DMS53 treated with DMSO at 0.1 percent for 48 hours (cell line): Measurements from ENCODE around the gene GSDME.
"Not testable (repeated sequence)": the region's sequence is repeated elsewhere in the genome, so short reads cannot be mapped to it uniquely, and the experiment has no call there.

Experiments
- DNase-seq: peaks from one replicate; lab custom pipeline; 2025; ENCODE audit not compliant: unreplicated experiment; lab: John Stamatoyannopoulos, UW

The GSDME gene

DNA sequence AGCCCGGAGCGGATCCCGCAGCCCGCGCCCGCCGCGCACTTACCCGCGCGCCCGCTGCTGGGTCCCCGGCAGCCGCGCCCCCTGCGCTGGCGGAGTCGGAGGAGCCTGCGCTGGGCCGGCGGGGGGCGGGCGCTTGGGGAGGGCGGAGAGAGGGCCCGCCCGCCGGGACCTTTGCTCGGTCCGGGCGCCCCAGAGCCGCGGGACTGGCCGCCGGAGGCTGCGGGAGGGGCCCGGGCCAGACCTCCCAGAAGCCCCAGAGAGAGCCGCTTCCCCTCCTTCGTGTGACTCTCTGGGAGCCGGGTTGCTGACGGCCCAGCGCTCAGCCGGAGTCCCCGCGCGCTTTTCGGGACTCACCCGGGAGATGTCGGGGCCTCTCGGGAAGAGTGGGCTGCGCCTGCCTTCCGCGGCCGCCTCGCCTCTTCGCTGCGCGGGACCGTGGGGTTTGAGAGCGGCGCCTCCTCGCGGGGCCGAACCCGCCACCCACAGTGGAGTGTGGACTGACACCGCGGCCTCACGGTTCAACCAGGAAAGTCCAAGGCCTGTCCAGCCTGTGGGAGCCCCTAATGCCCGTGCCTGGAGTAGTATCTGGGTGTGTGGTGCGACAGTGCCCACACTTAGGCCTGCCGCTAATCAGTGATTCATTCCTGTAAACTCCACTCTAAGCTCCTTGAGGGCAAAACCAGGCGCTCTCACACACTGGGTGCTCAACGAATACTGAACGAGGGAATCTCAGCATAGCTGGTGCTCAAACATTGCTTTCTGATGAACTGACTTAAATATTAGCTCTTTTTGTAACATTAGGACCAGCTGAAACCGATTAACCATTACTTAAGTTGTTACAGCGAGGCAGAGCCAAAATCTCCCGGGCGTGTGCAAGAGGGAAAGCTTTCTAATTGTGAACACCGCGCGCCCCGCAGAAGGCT lies at the start of gene GSDME:
TSS of gene GSDME (minus strand) at position 112 of the 923 bp plus-strand sequence. CDS start 7,690 bp downstream, outside the sequence.
- DNase-seq: peak; percentile 76

DNA sequence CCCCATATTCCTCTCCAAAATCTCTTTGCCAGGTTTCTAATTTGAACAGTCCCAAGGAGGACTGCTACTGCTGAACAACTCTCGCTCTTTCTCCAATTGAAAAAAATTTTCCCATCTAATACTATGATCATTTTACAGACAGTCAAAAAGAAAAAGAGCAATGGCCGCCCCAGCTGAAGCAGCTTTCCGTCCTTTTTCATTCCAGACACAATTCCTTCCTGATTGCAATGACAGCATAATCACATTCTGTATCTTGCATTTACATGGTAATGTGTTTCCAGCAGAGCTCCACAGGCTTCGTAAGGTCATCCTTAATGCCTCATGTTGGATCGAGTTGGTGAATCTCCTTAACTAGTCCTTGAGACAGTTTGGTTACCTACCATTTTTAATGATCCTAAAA lies 45.0 kb upstream of the GSDME start:
- no peak for DNase-seq

GRCh38 chr7:24801883-24802282 lies 44.6 kb upstream of the GSDME start:
- no peak for DNase-seq

DNA sequence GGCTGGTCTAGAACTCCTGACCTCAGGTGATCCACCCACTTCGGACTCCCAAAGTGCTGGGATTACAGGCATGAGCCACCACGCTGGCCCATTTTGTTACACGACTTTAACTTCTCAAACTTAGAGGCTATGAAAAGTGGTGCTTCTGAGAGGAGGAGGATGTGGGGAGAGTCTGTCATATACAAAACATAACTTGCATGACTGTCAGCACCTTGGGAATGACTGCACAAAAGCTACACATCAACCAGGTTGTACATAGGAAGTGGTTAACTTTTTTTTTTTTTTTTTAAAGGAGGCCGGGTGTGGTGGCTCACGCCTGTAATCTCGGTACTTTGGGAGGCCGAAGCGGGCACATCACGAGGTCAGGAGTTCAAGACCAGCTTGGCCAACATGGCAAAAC lies 43.4 kb upstream of the GSDME start:
- DNase-seq: no peak

GRCh38 chr7:24800073-24800472 lies 42.8 kb upstream of the GSDME start:
- DNase-seq: no peak

- no peak for DNase-seq
Measured at GRCh38 chr7:24799506-24799905, 42.2 kb upstream of the GSDME start.

DNA sequence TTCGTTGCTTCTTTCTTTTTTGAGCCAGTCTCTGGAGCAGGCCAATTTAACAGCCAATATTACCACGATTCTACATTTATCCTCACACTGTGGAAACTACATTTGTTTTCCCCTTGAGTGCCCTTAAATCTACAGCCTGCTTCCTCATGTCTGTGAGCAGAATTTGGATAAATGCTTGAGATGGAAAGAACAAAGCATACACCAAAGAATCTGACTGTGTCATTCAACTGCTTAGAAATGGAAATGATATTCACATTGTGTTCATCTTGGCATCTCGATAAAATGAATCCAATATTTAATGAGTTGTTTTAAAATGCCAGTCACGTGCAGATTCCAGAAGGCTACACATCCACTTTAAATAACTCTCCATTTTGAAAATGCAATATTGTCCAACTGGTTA lies 41.0 kb upstream of the GSDME start:
- DNase-seq: no peak

DNA sequence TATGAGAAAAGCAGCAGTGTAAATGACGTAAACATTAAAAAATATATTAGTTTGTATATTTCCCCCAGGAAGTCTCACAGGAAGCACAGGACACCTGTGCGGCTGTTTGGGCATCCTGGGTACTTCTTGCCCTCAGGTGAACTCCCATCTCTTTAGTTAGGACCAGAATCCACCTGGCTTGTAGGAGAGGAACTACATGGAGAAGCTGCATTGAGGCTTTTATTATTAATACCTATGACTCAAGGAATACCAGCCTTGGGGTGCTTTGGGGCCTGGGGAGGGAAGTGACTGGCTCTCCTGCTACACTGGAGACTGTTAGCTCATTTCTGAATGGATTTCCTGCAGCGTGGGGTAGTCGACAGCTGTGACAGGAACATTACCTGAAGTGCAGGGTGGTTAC lies 40.0 kb upstream of the GSDME start:
- no peak for DNase-seq

DNA sequence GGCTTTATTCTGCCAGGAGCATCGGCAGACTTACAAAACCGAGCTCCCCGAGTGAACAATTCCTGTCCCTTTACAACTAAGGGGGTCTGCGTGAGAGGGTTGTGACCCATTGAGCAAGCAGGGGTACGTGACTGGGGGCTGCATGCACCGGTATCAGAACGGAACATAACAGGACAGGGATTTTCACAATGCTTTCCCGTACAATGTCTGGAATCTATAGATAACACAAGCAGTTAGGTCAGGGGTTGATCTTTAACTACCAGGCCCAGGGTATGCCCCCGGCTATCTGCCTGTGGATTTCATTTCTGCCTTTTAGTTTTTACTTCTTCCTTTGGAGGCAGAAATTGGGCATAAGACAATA lies 38.1 kb upstream of the GSDME start:
- DNase-seq: no peak

DNA sequence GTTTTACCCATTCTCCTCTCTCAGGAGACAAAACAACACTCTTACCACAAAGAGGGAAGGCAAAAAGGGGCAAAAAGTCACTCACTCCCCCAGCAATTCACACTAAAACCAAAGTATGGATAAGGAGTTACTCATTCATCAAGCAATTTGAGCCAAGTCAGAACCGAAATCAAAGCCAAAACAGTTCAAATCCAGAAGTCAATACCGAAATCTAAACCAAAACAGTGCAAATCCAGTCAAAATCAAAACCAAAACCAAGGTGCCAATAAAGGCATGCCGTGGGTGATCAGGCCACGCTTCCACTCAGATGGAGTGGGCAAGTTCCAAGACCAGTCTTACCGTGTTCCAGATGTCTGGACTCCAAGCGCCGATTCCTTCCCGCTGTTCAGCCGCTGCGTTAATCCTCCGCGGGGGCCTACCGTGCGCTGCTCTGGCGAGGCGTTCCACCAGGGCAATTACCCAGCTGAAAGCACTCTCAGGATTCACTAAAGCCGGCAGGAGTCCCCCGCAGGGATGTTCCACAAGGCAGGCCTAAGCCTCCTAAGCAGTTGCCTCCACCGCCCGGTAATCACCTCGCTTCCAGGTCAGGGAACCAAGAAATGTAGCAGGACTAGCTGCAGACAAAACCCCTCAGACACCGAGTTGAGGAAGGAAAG lies 37.6 kb upstream of the GSDME start:
- not testable (repeated sequence) for DNase-seq

GRCh38 chr7:24793982-24794648 lies 36.9 kb upstream of the GSDME start:
- no peak for DNase-seq

DNA sequence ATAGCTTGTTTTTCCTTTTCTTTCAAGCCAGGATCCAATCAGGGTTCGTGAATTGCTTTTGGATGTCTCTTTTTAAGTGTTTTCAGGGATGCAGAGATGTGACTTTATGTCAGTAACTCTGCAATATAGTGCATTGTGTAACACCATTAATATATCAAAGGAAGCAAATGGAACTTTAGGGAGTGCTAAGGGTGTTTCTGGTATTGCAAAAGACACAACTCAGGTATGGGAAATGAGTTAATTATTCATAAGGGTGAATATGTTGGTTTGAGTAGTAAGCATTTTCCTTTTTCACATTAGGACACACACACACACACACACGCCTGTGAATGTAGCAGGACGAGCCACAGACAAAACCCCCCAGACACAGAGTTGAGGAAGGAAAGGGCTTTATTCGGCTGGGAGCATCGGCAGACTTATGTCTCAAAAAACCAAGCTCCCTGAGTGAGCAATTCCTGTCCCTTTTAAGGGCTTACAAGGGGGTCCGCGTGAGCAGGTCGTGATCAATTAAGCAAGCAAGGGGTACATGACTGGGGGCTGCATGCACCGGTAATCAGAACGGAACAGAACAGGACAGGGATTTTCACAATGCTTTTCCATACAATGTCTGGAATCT lies 31.8 kb upstream of the GSDME start:
- no peak for DNase-seq

DNA sequence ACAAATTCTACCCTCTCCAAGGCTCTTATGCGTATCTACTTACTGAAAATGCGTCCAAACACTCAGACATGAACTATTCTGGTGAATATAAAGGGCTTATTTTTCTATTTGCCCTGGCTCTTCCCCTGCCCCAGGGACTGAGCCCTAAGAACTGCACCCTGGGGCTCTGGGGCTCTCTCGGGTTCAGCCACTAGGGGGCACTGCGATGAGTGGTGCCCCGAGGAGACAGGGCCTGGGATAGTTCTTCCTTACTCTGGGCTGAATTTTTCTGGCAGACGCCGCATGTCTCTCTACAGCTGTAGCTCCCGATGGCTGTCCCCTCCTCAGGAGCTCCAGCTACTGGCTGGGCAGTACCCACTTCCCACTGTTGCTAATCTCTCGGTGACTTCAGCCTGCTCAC lies 30.8 kb upstream of the GSDME start:
- no peak for DNase-seq

DNA sequence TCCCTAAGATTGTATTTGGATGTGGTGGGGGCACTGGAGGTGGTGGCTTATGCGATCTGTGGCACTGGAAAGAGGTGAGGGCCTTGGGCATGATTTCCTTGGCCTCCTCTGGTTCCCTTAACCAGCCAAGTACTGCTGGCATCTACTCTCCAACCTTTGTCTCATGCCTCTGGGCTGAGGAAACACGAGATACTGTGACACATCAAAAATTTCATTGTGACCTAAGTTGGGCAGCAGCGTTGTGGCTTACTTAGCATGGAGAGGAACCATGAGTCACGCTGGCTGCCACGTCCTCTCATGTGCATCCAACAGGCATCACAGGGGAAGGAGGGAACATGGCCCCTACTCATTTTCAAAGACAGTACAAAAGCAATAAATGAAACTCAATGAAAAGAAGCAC lies 29.7 kb upstream of the GSDME start:
- DNase-seq: no peak

DNA sequence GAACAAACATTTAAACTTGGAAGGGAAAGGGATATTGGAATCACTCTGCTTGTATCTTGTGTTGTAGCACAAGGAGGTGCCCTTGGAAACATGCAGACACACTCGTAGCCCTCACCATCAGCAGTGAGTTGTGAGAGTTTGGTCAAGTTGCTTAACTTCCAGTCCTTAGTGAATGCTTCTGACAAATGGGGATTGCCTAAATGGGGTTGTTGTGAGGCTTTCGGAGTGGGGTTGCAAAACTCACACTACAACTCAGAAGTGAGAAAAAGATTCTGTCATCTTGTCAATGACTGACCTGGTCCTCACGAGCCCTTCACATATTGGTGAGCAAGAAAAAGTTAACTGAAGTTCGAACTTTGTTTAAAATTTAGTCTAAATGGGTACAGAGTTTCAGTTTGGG lies 29.0 kb upstream of the GSDME start:
- no peak for DNase-seq

DNA sequence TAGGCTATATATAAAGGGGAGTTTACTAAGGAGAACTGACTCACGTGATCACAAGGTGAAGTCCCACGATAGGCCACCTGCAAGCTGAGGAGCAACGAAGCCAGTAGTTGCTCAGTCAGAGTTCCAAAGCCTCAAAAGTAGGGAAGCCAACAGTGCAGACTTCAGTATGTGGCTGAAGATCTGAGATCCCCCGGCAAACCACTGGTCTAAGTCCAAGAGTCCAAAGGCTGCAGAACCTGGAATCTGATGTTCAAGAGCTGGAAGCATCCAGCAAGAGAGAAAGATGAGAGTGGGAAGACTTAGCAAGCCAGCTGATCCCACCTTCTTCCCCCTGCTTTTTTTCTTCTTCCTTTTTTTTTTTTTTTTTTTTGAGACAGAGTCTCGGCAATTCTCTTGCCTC lies 27.0 kb upstream of the GSDME start:
- no peak for DNase-seq

DNA sequence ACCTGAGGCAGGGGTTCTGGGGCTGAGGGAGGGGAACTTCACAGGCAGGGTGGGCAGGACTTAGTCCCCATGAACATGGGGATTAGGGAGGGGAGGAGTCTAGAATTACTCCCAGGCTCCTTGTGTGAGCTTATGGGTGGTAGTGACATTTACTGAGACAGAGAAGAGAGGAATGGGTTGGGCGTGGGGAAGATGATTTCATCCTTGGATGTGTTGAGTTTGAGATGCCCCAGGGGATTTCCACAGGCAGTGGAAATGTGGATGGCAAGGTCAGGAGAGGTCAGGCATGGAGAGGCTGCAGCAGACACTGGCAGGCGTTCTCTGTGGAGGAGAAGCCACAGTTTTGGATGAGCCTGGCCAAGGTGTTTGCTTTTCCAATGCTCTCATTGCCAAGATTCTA lies 26.4 kb upstream of the GSDME start:
- DNase-seq: no peak

DNA sequence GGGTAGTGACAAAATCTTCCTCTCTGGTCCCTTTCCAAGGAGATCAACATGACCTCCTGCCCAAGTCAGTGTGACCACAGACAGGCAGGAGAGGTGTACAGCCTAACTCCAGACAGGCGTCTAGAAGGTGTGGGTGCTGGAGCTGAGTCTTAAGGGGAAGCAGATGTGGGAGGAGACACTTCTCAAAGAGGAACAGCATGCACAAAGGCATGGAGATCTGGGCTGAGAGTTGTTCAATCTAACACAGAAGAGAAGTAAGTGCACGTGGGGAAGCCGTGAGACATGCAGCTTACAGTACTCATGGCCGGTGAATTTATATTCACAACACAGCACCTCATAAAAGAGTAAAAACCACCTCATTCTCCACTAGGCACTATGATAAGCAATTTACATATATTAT lies 23.8 kb upstream of the GSDME start:
- DNase-seq: no peak

DNA sequence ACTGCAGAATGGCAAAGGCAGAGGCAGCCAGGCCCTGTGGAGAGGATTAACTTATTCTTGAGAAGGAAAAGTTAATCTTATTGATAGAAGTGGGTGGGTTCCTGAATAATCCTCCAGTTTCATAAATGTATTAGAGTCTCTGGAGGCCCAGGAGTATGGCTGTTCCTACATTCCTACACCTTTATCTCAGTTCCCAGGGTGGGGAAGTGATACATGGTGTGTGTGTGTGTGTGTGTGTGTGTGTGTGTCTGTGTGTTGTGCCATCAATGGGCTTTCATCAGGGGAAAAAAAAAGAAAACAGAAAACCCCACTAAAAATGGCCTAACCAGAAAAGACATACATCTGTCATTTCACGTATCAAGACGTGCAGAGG lies 22.0 kb upstream of the GSDME start:
- DNase-seq: no peak

GRCh38 chr7:24778543-24779282 lies 21.4 kb upstream of the GSDME start:
- no peak for DNase-seq

DNA sequence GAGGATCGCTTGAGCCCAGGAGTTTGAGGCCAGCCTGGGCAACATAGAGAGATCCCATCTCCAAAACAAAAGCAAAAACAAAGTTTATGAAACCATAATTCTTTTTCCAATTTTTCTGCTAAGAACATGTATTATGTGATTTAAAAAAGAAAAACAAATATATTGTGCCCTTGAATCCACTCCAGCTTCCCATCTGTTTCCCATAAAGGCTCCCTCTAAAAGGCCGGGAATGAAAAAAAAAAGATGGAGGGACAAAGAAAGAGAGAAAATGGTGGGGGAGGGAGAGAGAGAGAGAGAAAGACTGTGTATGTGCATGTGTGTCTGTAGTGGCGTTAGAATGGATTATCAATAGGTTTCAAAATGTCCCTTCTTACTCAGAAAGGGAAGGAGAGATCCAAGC lies 20.5 kb upstream of the GSDME start:
- DNase-seq: no peak
